NOMO-1 treated with dmso at 0.1 percent for 144 hours (cell line): ENCODE results near the gene UBE2Q1.
"Not testable (repeated sequence)": the region's sequence is repeated elsewhere in the genome, so short reads cannot be mapped to it uniquely, and the experiment has no call there.

Experiments
- DNase-seq: peaks from one replicate; lab custom pipeline; 2025; ENCODE audit not compliant: unreplicated experiment; lab: John Stamatoyannopoulos, UW

Gene UBE2Q1

GRCh38 chr1:154551474-154551873 is 7.0 kb downstream of the UBE2Q1 start:
- DNase-seq = no peak

GRCh38 chr1:154550657-154551056 is 7.8 kb downstream of the UBE2Q1 start:
- no peak for DNase-seq

GRCh38 chr1:154550070-154550469 is 8.4 kb downstream of the UBE2Q1 start:
- no peak for DNase-seq

GRCh38 chr1:154549202-154549770 is 9.2 kb downstream of the UBE2Q1 start:
- DNase-seq = no peak

GRCh38 chr1:154548028-154548427 is 10.4 kb downstream of the UBE2Q1 start:
- DNase-seq = no peak

GRCh38 chr1:154547105-154547732 is 11.2 kb downstream of the UBE2Q1 start:
- no peak for DNase-seq

- DNase-seq = peak; percentile 56
These were observed 12.0 kb downstream of the UBE2Q1 start for GRCh38 chr1:154546264-154547063.

GRCh38 chr1:154541231-154541630 is 17.2 kb downstream of the UBE2Q1 start:
- no peak for DNase-seq

GRCh38 chr1:154539486-154540483 is 18.7 kb downstream of the UBE2Q1 start:
- DNase-seq = no peak

GRCh38 chr1:154536570-154536969 is 21.9 kb downstream of the UBE2Q1 start:
- DNase-seq = no peak

GRCh38 chr1:154533952-154534844 is 24.3 kb downstream of the UBE2Q1 start:
- no peak for DNase-seq

GRCh38 chr1:154531950-154532349 is 26.5 kb downstream of the UBE2Q1 start:
- DNase-seq = not testable (repeated sequence)

- DNase-seq = no peak
These were observed 29.2 kb downstream of the UBE2Q1 start for GRCh38 chr1:154529308-154529707.

GRCh38 chr1:154527192-154527591 is 31.3 kb downstream of the UBE2Q1 start:
- DNase-seq = no peak

GRCh38 chr1:154524881-154525280 is 33.6 kb downstream of the UBE2Q1 start:
- no peak for DNase-seq

GRCh38 chr1:154521695-154522094 is 36.8 kb downstream of the UBE2Q1 start:
- no peak for DNase-seq

- no peak for DNase-seq
These were observed 38.1 kb downstream of the UBE2Q1 start for GRCh38 chr1:154520333-154520732.

GRCh38 chr1:154519591-154519991 is 38.9 kb downstream of the UBE2Q1 start:
- DNase-seq = no peak

- DNase-seq = no peak
These were observed 40.8 kb downstream of the UBE2Q1 start for GRCh38 chr1:154517661-154518060.

- no peak for DNase-seq
These were observed 44.4 kb downstream of the UBE2Q1 start for GRCh38 chr1:154514066-154514553.
